ENCODE data around the gene NRG2.

DNA sequence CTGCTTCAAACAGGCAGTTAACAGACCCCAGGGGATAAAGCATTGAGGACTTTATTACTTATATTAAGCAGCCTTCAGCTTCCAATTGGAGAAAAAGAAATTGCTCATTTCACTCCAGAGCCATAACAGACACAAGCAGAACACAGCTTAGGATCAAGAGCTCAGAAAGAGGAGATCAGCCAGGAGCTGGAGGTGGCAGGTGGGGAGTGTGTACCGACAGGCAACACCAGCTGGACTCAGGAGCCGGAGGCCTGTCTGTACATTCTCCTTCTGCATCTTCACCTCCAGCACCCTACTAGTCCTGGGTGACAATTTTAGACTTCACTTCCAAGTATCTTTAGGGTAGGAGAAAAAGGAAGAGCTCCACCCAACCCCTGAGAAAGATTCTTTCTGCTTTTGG lies 35.8 kb downstream of the NRG2 start:
- TF ChIP-seq, protein P1, sequence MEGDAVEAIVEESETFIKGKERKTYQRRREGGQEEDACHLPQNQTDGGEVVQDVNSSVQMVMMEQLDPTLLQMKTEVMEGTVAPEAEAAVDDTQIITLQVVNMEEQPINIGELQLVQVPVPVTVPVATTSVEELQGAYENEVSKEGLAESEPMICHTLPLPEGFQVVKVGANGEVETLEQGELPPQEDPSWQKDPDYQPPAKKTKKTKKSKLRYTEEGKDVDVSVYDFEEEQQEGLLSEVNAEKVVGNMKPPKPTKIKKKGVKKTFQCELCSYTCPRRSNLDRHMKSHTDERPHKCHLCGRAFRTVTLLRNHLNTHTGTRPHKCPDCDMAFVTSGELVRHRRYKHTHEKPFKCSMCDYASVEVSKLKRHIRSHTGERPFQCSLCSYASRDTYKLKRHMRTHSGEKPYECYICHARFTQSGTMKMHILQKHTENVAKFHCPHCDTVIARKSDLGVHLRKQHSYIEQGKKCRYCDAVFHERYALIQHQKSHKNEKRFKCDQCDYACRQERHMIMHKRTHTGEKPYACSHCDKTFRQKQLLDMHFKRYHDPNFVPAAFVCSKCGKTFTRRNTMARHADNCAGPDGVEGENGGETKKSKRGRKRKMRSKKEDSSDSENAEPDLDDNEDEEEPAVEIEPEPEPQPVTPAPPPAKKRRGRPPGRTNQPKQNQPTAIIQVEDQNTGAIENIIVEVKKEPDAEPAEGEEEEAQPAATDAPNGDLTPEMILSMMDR (conservative IDR thresholded peaks at IDR 0.05; ENCODE audit: low read depth, low read length), result no peak
- TF ChIP-seq RCOR1 (IDR thresholded peaks at IDR 0.05; ENCODE audit: insufficient replicate concordance, low read length), result no peak
- no peak for TF ChIP-seq RFX5 (IDR thresholded peaks at IDR 0.05; ENCODE audit: low read depth, low read length)
- TF ChIP-seq POLR2A (IDR thresholded peaks at IDR 0.05; ENCODE audit: low read depth, low read length), result no peak
- TF ChIP-seq SMC3 (IDR thresholded peaks at IDR 0.05; ENCODE audit: low read depth, low read length), result no peak
- TF ChIP-seq, protein P2, sequence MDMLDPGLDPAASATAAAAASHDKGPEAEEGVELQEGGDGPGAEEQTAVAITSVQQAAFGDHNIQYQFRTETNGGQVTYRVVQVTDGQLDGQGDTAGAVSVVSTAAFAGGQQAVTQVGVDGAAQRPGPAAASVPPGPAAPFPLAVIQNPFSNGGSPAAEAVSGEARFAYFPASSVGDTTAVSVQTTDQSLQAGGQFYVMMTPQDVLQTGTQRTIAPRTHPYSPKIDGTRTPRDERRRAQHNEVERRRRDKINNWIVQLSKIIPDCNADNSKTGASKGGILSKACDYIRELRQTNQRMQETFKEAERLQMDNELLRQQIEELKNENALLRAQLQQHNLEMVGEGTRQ (IDR thresholded peaks at IDR 0.05; ENCODE audit: low read depth, low read length), result no peak
- no peak for TF ChIP-seq ELK1 (IDR thresholded peaks at IDR 0.05; ENCODE audit: borderline replicate concordance, low read depth, low read length)
- TF ChIP-seq CEBPB (IDR thresholded peaks at IDR 0.05; ENCODE audit: low read depth, low read length), result no peak
- no peak for TF ChIP-seq CHD1 (IDR thresholded peaks at IDR 0.05; ENCODE audit: low read depth, low read length)
- no peak for TF ChIP-seq MXI1 (IDR thresholded peaks at IDR 0.05; ENCODE audit: borderline replicate concordance, low read depth, low read length)
- no peak for TF ChIP-seq FOS (IDR thresholded peaks at IDR 0.05; ENCODE audit: low read depth, low read length)

Data from IMR-90 (cell line).